Activated naive CD8-positive, alpha-beta T cell treated with anti-CD3 and anti-CD28 coated beads for 36 hours (primary cell): Measurements from ENCODE around the gene GTF2I. TPM values are rescaled to one million over a fixed set of nuclear protein-coding genes. Genes with fewer than 3 reads are reported as not detected.
A peak's percentile ranks its signal among the peaks of the same experiment; 100 is the strongest.
"Not testable (repeated sequence)": the region's sequence is repeated elsewhere in the genome, so short reads cannot be mapped to it uniquely, and the experiment has no call there.

Experiments used
- DNase-seq: peaks from one replicate; pipeline ENCODE4 v3.0.0; 2021
- H3K27ac Mint-ChIP-seq: one replicate; pipeline ENCODE4 v1.8.0; 2022; ENCODE audit warnings: mild to moderate bottlenecking, moderate library complexity, mixed read lengths
- H3K27me3 Mint-ChIP-seq: one replicate; pipeline ENCODE4 v1.8.0; 2022; ENCODE audit warnings: mild to moderate bottlenecking, mixed read lengths
- H3K36me3 Mint-ChIP-seq: one replicate; pipeline ENCODE4 v1.8.0; 2021; ENCODE audit warnings: mild to moderate bottlenecking, mixed read lengths
- H3K4me1 Mint-ChIP-seq: one replicate; pipeline ENCODE4 v1.8.0; 2021; ENCODE audit warnings: mixed read lengths
- H3K4me3 Mint-ChIP-seq: one replicate; pipeline ENCODE4 v1.8.0; 2022; ENCODE audit warnings: mild to moderate bottlenecking, moderate library complexity, mixed read lengths
- H3K9me3 Mint-ChIP-seq: one replicate; pipeline ENCODE4 v1.8.0; 2022; ENCODE audit warnings: mixed read lengths
- total RNA-seq, 2 experiments: library from RNA; stranded (reverse); gene quantifications; one replicate each; pipeline ENCODE4 v1.2.3, GENCODE V29; 2021

GTF2I gene
- total RNA-seq, 2 experiments from 2014 or later, result 151 to 158 TPM

GRCh38 chr7:74671602-74672001 lies 14.1 kb downstream of the GTF2I start:
- no peaks in the 10 kb centered on the region for H3K27me3 Mint-ChIP-seq
- no peak overlapping the region for H3K27ac Mint-ChIP-seq
- no peaks in the 10 kb centered on the region for H3K9me3 Mint-ChIP-seq
- peaks cover 40% of the 10 kb centered on the region for H3K4me1 Mint-ChIP-seq
- no peak overlapping the region for H3K4me3 Mint-ChIP-seq
- no peak for DNase-seq
- H3K36me3 Mint-ChIP-seq, result peaks cover 22% of the 10 kb centered on the region

DNA sequence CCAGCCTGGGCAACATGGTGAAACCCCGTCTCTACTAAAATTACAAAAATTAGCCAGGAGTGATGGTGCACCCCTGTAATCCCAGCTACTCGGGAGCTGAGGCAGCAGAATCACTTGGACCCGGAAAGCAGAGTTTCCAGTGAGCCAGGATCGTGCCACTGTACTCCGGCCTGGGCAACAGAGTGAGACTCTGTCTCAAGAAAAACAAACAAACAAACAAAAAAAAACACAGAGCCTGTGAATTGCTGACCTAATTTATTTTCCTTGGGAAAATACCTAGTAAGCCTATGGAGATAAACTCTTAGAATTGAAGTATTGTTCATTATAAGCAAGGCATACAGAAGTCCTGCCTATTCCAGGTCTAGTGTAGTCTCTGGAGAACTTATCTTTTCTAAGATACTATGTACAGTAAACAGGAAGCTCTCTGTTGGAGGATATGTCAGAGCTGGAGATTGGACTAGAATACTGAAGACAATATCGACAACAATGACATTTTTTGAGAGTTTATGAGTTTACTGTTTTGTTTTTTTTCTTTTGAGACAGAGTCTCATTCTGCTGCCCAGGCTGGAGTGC lies 14.9 kb downstream of the GTF2I start:
- Mint-ChIP-seq H3K27me3 (no peaks in the 10 kb centered on the region), H3K9me3 (no peaks in the 10 kb centered on the region), H3K36me3 (peaks cover 16% of the 10 kb centered on the region), H3K27ac (no peak overlapping the region), H3K4me1 (peaks cover 35% of the 10 kb centered on the region), H3K4me3 (no peak overlapping the region)
- DNase-seq, result no peak

GRCh38 chr7:74674166-74674565 lies 16.6 kb downstream of the GTF2I start:
- Mint-ChIP-seq H3K9me3 (no peaks in the 10 kb centered on the region), H3K4me3 (no peak overlapping the region), H3K27ac (no peak overlapping the region), H3K4me1 (peaks cover 30% of the 10 kb centered on the region), H3K36me3 (peaks cover 13% of the 10 kb centered on the region), H3K27me3 (no peaks in the 10 kb centered on the region)
- no peak for DNase-seq

DNA sequence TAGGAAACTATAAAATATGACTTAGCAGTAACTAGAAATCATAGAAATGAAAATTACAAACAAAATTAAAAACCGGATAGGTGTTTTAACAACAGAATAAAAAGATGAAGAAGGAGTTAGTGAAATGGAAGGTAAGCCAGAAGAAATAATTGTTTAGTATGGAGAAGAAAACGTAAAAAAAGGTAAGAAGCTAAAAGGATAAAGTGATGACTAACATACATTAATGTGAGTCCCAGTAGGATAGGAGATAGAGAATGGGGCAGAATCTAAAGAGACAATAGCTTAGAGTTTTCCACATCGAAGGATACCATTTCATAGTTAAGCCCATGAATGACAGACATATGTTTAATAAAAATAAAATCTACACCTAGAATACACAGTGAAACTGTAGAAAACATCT lies 25.3 kb downstream of the GTF2I start:
- Mint-ChIP-seq H3K4me3 (no peak overlapping the region), H3K36me3 (peaks cover 34% of the 10 kb centered on the region), H3K9me3 (no peaks in the 10 kb centered on the region), H3K27ac (peak overlapping the region; percentile 4), H3K27me3 (no peaks in the 10 kb centered on the region), H3K4me1 (peaks cover 39% of the 10 kb centered on the region)
- DNase-seq, result no peak

- DNase-seq, result no peak
- Mint-ChIP-seq H3K27ac (peak overlapping the region; percentile 45), H3K27me3 (no peaks in the 10 kb centered on the region), H3K9me3 (no peaks in the 10 kb centered on the region), H3K36me3 (peaks cover 31% of the 10 kb centered on the region), H3K4me1 (peaks cover 40% of the 10 kb centered on the region), H3K4me3 (no peak overlapping the region)
Observed at GRCh38 chr7:74683799-74684198, 26.3 kb downstream of the GTF2I start.

DNA sequence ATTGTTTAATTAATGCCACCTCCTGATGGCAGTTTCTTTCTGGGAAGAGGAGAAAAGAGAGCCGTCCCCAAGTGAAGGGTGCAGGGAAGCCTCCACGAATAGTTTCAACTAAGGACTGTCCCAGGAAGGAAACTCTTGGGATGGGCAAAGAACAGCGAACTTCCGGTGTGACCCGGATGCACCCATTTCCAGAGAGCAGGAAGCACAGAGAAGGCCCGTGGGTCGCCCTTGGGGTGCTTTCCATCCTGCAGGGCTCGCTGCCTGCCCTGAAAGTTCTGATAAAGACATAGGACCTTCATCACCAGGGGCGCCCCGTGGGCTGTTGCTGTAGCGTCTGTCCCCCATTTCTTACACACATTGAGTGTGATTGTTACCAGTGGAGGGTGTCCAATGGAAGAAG lies 27.0 kb downstream of the GTF2I start:
- Mint-ChIP-seq H3K36me3 (peaks cover 31% of the 10 kb centered on the region), H3K4me1 (peaks cover 40% of the 10 kb centered on the region)

GRCh38 chr7:74684921-74685320 lies 27.4 kb downstream of the GTF2I start:
- Mint-ChIP-seq H3K36me3 (peaks cover 31% of the 10 kb centered on the region), H3K27ac (no peak overlapping the region), H3K4me3 (no peak overlapping the region), H3K9me3 (no peaks in the 10 kb centered on the region), H3K4me1 (peaks cover 40% of the 10 kb centered on the region), H3K27me3 (no peaks in the 10 kb centered on the region)
- DNase-seq, result no peak

More for the DNA sequence above, 27.0 kb downstream of the GTF2I start:
- Mint-ChIP-seq H3K4me3 (no peak overlapping the region), H3K9me3 (no peaks in the 10 kb centered on the region), H3K27ac (no peak overlapping the region), H3K27me3 (no peaks in the 10 kb centered on the region)
- DNase-seq, result no peak

GRCh38 chr7:74690474-74690873 lies 33.0 kb downstream of the GTF2I start:
- Mint-ChIP-seq H3K36me3 (peaks cover 37% of the 10 kb centered on the region), H3K9me3 (no peaks in the 10 kb centered on the region), H3K4me1 (peaks cover 19% of the 10 kb centered on the region), H3K27ac (no peak overlapping the region), H3K27me3 (no peaks in the 10 kb centered on the region), H3K4me3 (no peak overlapping the region)
- no peak for DNase-seq

DNA sequence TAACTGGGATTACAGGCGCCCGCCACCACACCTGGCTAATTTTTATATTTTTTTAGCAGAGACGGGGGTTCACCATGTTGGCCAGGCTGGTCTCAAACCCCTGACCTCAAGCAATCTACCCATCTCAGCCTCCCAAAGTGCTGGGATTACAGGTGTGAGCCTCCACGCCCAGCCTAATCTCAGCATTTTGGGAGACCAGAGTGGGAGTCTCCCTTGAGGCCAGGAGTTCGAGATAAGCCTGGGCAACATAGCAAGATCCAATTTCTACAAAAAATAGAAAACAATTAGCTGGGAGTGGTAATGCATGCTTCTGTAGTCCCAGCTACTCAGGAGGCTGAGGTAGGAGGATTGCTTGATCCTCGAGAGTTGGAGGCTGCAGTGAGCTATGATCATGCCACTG lies 46.9 kb downstream of the GTF2I start:
- H3K4me3 Mint-ChIP-seq, H3K4me1 Mint-ChIP-seq, H3K27me3 Mint-ChIP-seq, H3K27ac Mint-ChIP-seq, H3K9me3 Mint-ChIP-seq, DNase-seq: not testable (repeated sequence)
- peaks cover 33% of the 10 kb centered on the region for H3K36me3 Mint-ChIP-seq

DNA sequence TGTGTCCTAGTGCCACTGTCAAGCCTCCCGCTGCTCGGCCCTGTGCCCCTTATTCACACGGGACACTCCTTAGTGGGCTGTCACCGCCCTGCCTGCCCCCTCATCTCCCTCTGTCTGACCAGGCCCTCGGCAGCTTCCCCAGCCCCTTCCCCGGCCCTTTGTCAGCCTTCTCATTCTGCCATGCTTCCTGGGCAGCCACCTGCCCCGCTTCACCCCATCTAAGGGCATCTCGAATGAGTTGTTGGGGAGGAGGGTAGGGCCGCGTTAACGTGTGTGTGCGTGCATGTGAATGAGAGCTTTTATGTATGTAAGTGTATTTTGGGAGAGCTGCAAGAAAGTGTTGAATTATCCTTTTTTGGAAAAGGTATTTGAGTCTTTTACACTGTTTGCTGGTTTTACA lies 49.7 kb downstream of the GTF2I start:
- H3K27me3 Mint-ChIP-seq, result no peaks in the 10 kb centered on the region
- no peak overlapping the region for H3K27ac Mint-ChIP-seq
- DNase-seq, result no peak
- H3K9me3 Mint-ChIP-seq, result peaks cover 1% of the 10 kb centered on the region
- peaks cover 34% of the 10 kb centered on the region for H3K36me3 Mint-ChIP-seq
- H3K4me1 Mint-ChIP-seq, result no peaks in the 10 kb centered on the region
- H3K4me3 Mint-ChIP-seq, result no peak overlapping the region

GRCh38 chr7:74708569-74709275 lies 51.2 kb downstream of the GTF2I start:
- H3K4me1 Mint-ChIP-seq, result no peaks in the 10 kb centered on the region
- H3K27ac Mint-ChIP-seq, result no peak overlapping the region
- peaks cover 9% of the 10 kb centered on the region for H3K9me3 Mint-ChIP-seq

GRCh38 chr7:74709880-74710671 lies 52.6 kb downstream of the GTF2I start:
- no peak overlapping the region for H3K4me3 Mint-ChIP-seq
- H3K9me3 Mint-ChIP-seq, result peaks cover 10% of the 10 kb centered on the region
- peaks cover 45% of the 10 kb centered on the region for H3K36me3 Mint-ChIP-seq
- H3K27ac Mint-ChIP-seq, result no peak overlapping the region
- H3K4me1 Mint-ChIP-seq, result no peaks in the 10 kb centered on the region
- DNase-seq, result no peak
- no peaks in the 10 kb centered on the region for H3K27me3 Mint-ChIP-seq

More at GRCh38 chr7:74708569-74709275, 51.2 kb downstream of the GTF2I start:
- H3K36me3 Mint-ChIP-seq, result peaks cover 37% of the 10 kb centered on the region
- H3K4me3 Mint-ChIP-seq, result no peak overlapping the region
- no peaks in the 10 kb centered on the region for H3K27me3 Mint-ChIP-seq
- no peak for DNase-seq

- Mint-ChIP-seq H3K36me3 (peaks cover 39% of the 10 kb centered on the region), H3K9me3 (peaks cover 10% of the 10 kb centered on the region), H3K4me1 (peaks cover 10% of the 10 kb centered on the region), H3K4me3 (no peak overlapping the region), H3K27me3 (no peaks in the 10 kb centered on the region), H3K27ac (no peak overlapping the region)
- DNase-seq, result no peak
Observed at GRCh38 chr7:74713567-74713966, 56.0 kb downstream of the GTF2I start.

- Mint-ChIP-seq H3K36me3 (peaks cover 23% of the 10 kb centered on the region), H3K27me3 (no peaks in the 10 kb centered on the region), H3K4me1 (peaks cover 15% of the 10 kb centered on the region), H3K27ac (peak overlapping the region; percentile 15), H3K4me3 (no peak overlapping the region), H3K9me3 (peaks cover 3% of the 10 kb centered on the region)
- DNase-seq, result no peak
Observed at GRCh38 chr7:74717889-74718288, 60.4 kb downstream of the GTF2I start.

DNA sequence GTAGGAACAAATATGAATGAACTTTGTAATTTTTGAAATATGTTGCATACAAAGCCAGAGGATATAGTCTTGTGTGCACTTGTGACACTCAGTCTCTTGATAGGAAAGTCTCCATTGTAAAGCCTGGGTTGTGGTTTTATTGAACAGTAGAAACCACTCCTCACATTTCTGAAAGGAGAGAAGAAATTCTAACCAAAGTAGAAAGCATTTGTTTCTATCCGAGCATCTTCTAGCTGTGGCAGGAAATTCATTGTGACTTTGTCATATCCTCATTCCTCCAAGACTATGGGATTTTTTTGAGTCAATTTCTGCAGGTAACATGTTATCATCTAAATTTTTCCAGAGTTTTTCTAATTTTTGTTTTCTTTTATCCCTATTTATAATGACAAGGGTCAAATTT lies 60.8 kb downstream of the GTF2I start:
- Mint-ChIP-seq H3K4me1 (peaks cover 15% of the 10 kb centered on the region), H3K27me3 (no peaks in the 10 kb centered on the region), H3K9me3 (peaks cover 1% of the 10 kb centered on the region), H3K27ac (no peak overlapping the region), H3K36me3 (peaks cover 22% of the 10 kb centered on the region), H3K4me3 (no peak overlapping the region)
- DNase-seq, result no peak
